Embryonic facial prominence (tissue), 1 donor: ENCODE measurements around the gene ARRB1.

ENCODE experiments used
- DNase-seq: peaks from one replicate; pipeline ENCODE4 v3.0.0-alpha.2; 2016; ENCODE audit errors: extremely low spot score

The ARRB1 gene

DNA sequence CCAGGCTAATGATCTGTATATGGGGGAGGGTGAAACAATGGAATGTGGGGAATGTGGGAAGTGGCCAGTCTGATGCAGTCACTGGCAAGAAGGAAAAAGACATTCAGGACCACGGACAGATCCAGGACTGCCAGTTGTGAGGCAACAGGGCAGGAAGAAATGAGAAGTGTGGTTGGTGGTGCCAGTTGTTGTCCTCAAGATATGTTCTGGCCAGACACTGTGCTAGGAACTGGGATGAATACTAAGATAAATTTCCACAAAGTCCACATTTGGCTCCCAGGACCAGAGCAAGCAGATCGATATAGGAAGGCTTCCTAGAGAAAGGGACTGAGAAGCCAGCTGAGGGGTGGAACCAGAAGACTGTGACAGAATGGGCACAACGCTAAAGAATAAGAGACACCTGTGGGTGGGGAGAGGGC lies 117.7 kb downstream of the ARRB1 start:
- no peak for DNase-seq

DNA sequence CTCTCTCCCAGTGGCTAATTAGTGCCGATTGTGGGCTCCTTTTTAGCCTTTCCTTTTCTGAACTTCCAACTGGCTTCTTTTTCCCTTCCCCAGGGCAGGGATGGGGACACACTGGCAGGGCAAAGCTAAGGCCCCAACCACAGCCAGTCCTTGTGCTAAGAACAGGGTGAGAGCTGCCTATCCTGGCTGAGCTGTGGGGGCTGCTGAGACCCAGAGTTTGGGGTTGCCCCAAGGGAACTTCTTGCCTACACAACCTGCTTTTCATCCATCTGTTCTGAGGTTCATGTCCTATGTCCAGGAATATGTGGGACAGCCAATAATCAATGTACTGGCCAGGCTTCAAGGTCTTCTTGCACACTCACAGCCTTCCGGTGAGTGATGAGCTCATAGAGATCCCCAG lies 120.8 kb downstream of the ARRB1 start:
- no peak for DNase-seq

- no peak for DNase-seq
Measured at GRCh38 chr11:75229466-75229865, 122.0 kb downstream of the ARRB1 start.

- DNase-seq = no peak
Measured at GRCh38 chr11:75225794-75226193, 125.7 kb downstream of the ARRB1 start.

- DNase-seq = no peak
Measured at GRCh38 chr11:75223954-75224643, 127.4 kb downstream of the ARRB1 start.

DNA sequence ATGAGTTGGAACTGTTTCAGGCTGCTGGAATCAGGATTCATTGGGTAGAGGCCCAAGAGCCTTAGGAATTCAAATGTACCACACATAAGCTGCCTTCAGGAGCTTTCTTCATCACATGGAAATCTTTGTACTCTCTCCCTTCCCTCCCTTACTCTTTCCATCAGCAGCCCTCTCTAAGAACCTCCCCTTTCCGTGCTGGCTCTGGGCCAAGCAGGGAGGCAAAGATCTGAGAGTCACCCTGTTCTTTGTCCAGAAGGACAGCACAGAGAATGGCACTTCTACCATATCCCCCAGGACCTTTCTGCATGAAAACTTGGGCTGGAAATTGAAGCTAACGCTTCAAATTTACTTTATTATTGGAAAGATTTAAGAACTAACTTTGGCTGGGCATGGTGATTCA lies 131.6 kb downstream of the ARRB1 start:
- no peak for DNase-seq

DNA sequence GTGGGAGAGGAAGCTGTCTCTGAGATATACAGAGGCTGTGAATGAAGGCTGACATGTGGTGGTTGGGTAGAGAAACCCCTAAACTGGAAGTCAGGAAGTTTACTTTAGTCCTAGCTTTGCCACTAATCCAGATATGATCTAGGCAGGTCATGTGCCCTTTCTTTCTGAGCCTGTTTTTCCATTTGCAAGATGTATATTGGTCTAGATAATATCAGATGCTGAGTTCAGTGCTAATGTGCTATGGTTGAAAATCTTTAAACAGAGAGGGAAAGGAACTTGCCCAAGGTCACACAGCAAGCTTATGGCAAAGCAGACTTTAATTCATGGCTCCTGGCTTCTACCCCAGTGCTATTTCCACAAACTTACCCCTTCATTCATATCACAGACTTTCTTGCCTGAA lies 136.6 kb downstream of the ARRB1 start:
- no peak for DNase-seq

GRCh38 chr11:75214411-75214821 lies 137.0 kb downstream of the ARRB1 start:
- peak; percentile 28 for DNase-seq
